Ramos (cell line): ENCODE measurements around the gene RRAGA.
"Not testable (repeated sequence)": the region's sequence is repeated elsewhere in the genome, so short reads cannot be mapped to it uniquely, and the experiment has no call there.

Experiments used
- in situ Hi-C: fragments of 300-500 bp; cut with MboI; formaldehyde crosslinking; loops from one replicate; pipeline ENCODE4 v1.14.3; 2022; ENCODE audit warnings: low sequenced_read_pairs; ENCODE audit not compliant: unreplicated experiment

RRAGA gene

DNA sequence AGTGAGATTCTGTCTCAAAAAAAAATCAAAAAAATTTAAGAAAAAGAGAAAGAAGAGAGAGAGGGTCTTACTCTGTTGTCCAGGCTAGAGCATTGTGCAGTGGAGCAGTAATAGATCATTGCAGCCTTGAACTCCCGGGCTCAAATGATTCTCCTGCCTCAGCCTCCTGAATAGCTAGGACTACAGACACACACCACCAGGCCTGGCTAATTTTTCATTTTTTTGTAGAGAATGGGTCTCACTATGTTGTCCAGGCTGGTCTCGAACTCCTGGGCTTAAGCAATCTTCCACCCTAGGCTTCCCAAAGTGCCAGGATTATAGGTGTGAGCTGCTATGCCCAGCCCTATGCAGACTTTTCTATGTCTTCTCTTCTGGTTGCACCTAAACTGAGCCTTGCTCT is 25.0 kb downstream of the RRAGA start:
- in situ Hi-C loops = no loop called here

DNA sequence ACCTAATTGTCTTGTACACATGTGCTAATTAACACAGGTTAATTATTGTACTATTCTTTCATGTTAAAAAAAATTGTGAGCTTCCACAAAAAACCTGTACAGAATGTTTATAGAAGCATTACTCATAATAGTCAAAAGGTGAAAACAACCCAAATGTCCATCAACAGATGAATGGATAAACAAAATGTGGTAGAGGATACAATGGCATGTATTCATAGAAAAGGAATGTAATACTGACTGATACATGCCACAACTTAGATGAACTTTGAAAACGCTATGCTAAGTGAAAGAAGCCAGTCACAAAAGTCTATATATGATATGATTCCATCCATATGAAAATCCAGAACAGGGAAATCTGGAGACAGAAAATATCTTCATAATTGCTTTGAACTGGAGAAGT is 25.6 kb downstream of the RRAGA start:
- in situ Hi-C loops = no loop called here

DNA sequence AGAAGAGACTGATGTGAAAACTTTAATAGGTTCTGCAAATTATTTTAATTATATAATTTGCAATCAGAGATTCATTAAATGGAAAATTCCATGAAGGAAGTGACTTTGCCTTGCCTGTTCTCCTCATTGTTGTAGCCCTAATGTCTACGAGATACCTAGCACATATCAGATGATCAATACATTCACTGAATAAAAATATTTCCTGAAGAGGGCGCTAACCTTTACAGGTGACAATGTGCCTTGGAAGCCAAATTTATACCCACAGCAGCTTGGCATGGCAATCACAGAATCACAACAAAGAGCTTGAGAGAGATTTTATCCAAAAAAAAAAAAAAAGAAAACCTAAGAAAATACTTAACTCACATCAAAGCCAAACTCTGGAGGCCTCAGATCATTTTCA is 36.1 kb downstream of the RRAGA start:
- in situ Hi-C loops = no loop called here

DNA sequence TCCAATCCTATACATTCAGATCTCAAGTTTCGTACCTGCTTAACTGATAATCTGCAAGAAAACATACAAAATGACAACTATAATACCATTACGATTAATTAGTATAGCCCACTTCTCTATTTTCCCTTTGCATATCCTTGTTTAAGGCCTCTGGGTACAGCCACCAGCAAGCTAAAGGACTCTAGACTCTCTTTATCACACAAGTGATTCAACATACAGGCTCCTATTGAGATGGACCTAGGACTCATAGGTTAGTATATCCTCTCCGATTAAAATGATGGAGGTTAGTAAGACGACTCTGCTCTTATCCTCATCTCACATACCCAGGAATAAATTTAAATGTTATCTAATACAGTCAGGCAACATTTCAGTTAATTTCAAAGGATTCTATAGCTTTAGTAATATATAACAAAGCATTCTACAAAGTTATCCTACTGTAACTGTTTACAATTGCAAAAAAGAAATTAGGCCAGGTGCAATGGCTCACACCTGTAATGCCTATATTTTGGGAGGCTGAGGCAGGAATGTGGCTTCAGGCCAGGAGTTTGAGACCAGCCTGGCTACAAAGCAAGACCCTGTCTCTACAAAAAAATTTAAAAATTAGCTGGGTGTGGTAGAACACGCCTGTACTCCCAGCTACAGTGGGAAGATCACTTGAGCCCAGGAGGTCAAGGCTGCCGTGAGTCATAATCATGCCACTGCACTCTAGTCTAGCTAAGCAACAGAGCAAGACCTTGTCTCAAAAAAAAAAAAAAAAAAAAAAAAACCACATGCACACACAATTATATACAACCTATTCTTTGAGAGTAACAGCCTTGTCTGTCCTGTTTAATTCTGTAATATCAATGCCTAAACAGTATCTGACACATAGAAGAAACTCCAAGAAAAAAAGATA is 38.1 kb downstream of the RRAGA start:
- in situ Hi-C loops = no loop called here

DNA sequence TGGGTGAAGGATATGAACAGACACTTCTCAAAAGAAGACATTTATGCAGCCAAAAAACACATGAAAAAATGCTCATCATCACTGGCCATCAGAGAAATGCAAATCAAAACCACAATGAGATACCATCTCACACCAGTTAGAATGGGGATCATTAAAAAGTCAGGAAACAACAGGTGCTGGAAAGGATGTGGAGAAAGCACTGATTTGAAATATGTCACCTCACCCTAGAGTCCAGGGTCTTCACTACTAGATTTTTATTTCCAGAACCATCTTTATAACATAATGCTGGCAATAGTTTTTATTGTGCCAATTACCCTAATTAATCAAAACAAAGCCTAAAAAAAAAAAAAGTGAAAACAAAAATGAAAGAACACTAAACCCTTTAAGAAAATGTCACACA is 48.2 kb downstream of the RRAGA start:
- in situ Hi-C loops = not testable (repeated sequence)
